Stimulated activated CD8-positive, alpha-beta memory T cell treated with anti-CD3 and anti-CD28 coated beads, Interleukin-4, amount 100 ng/mL, for 48 hours (primary cell): Measurements from ENCODE around the gene ULBP1.
"Not testable (repeated sequence)": the region's sequence is repeated elsewhere in the genome, so short reads cannot be mapped to it uniquely, and the experiment has no call there.

ENCODE experiments used
- DNase-seq: peaks from one replicate; pipeline ENCODE4 v3.0.0-alpha.2; 2020

ULBP1 gene, protein sequence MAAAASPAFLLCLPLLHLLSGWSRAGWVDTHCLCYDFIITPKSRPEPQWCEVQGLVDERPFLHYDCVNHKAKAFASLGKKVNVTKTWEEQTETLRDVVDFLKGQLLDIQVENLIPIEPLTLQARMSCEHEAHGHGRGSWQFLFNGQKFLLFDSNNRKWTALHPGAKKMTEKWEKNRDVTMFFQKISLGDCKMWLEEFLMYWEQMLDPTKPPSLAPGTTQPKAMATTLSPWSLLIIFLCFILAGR

DNA sequence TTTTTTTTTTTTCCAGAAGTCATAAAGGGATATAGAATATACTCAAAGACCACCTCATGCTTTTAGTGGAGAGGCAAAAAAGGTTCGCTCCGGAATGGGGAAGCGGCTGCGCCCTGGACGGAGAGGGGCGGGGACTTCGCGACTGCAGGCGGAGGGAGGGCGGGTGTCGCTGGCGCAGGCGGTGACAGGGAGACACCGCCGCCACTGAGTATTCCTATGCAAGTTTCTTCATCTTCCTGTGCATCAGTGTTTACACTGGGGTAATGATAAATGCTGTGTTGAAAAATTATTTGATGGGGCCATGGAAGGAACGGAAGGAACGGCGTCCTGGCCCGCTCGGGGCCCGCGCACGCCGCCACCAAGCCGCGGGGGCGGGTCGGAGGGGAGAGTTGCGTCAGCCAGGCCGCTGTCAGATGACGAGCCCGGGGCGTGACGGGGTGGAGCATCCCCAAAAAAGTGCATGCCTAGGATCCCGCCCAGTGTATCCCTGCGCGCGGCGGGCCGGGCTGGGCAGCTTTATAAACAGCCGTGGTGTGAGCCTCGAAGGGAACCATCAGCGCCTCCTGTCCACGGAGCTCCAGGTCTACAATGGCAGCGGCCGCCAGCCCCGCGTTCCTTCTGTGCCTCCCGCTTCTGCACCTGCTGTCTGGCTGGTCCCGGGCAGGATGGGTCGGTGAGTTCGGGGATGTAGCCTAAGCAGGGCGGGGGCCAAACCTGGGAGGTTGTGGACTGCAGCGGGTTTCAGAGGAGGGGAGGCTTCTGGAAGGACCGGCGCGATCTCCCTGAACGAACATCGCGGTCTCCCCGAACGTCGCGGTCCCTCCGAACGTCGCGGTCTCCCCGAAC is at the start of gene ULBP1:
Gene ULBP1 (plus strand): TSS at position 482 of the 846 bp plus-strand sequence. CDS start 107 bp downstream, at position 589.
- DNase-seq = peak; percentile 91

DNA sequence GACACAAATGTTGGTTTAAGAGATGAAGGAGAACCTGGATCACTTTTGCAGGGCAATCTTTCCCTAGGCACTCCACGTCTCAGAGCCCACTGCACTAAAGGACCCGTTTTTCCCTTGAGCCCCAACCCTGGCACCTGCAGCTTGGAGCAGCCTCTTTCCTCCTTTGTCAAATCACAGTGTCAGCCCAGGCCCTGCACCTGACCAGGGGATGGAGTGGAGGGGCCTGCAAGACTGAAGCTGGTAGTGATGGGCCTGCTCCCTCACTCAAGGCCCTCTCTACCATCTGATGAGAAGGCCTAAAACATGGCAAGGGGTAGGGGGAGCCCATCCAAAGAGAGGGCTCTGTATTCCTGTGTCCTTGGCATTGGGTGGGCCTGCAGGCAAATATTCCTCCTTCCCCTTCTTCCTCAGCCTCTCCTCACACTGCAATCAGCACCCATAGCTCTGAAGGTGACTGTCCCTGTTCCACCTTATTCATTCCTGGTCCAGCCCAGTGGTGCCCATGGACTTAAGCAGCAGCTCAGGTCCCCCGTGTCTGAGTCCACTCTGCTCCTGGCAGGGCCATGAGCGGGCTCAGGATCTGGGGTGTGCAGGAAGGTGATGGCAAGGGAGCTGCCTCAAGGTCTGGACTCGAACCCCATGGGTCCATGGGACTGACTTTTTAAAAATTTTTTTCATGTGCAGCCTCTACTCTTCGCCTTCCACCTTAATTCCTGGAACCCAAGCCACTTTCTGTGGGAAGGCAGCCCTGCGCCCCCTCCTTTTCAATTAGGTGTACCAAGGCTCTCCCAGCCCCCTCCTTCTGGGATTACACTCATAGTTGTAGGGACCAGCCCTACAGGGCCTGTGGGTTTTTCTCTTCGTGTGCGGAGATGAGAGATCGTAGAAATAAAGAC is 47.5 kb upstream of the ULBP1 start:
- DNase-seq = peak; percentile 15

DNA sequence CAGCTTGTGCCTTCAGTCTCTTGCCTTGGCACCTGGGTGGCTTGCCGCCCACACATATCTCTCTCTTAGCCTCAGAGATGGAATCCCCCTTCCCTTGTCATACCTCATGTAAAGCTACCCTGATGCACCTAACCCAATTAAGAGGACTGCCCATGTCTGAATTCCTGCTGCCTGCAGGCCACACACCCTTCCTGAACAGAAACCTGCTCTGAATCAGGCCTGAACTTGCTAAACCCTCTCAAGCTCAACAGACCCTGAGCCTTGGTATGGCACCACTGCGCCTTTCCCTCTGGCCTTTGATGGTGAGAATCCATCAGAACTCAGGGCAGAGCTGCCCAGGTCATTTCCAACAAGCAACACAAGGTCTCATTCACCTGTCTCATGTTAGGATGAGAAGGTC is 46.1 kb upstream of the ULBP1 start:
- DNase-seq = peak; percentile 11

DNA sequence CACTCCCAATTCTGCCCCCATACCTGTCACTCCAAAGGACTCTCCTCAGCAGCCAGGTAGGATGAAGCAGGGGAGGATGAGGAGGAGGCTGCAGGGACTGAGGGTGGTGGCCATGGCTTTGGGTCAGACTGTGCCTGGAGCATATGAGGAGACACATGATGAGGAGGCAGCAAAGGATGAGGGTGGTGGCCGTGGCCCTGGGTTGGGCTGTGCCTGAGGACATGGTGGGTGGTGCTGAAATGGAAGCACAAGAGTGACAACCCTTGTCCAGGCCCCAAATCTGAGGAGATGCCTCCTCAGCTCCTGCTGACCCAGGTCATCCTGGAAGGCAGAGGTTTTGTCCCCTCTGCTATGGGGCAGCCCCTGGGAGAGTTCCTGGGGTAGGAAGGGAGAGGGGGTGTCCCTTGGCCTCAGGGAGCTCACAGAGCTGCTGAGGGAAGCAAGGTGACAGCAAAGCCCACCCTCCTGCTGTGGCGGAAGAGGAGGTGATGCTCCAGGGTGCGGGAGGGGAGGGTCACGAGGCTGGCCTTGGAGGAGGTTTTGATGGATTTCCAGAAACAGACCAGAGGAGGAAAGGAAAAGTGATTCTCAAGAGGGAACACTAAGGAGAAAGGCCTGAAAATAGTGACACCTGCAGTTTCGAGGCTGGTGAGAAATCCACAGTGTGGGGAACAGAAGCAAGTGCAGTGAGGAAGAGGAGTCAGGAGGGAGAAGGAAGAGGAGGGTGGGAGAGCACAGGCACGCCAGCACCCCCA is 45.4 kb upstream of the ULBP1 start:
- peak; percentile 7 for DNase-seq

DNA sequence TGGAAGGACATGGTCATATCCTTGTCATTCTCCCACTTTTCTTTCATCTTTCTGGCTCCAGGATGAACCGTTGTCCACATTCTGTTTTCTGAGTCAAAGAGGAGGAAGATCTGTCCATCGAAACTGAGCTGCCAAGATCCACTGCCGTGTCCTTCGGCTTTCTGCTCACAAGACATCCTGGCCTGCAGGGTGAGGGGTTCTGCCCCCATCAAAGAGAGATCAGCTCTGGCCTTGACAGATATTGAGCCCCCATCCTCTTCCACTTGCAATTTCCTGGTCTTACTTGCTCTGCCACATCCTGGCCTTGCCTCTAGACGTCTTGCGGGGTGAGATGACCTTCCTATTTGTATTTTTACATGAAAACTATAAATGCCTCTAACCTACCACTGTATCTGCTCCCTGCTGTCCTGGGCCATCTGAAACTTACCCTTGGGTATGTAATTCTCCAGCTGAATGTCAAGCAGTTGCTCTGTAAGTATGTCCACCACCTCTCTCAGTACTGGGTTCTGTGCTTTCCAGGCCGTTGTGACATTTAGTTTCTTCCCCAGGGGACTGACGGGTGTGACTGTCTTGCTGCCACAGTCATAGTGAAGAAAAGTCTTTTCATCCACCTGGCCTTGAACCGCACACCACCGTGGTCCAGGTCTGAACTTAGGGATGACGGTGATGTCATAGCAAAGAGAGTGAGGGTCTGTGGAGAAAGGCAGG is 44.5 kb upstream of the ULBP1 start:
- DNase-seq = peak; percentile 6

DNA sequence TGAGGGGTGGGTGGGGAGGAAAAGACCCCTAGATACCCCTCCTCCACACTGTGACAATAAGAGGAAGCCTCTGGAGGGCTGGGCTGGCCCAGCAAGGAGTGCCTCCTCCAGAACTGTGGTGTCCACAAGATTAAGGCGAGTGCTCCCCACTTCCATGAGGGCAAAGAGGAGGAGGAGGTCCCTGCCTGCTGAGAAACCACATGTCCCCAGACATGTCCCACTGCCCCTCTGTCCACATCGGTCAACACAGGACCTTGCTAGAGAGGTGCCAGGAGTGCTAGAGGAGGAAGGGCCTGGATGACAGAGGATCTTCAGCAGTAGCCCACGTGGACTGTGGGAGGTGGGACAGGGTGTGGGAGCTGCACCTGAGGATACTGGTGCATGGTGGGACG is 43.9 kb upstream of the ULBP1 start:
- DNase-seq = no peak

DNA sequence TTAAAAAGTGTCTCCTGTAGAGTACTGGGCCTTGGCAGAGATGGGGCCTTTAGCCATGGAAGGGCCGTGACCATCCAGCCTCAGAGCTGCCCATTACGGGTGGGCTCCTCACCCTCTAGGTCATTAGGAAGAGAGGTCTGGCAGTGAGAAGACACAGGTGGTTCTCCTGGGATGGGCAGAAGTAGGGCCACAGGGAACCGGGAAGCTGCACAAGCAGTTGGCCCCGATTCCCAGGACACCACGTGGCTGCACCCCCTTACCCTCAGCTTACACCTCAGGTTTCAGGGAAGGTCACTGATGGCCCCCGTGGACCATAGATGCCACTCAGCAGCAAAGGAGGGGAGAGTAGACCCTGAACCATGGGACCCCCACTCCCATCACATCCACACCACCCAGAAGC is 42.4 kb upstream of the ULBP1 start:
- DNase-seq = no peak

DNA sequence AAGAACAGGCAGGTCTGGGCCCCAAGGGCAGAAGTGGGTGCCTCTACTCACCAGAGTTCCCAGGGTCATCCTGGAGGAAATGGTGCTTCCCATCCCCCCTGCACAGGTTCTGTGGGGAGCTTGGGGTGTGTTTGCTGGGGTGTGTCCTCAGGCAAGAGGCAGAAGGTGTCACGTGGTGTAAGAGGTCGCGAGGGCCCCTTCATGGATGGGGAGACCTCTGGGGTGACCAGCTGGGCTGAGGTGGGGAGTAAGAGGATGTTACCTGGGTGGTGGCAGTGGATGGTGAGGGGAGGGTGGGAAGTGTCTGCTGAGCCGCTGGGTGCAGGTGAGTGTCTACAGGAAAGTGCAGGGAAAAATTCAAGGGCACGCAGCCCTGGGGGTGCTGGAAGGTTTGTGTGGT is 41.7 kb upstream of the ULBP1 start:
- DNase-seq = not testable (repeated sequence)

DNA sequence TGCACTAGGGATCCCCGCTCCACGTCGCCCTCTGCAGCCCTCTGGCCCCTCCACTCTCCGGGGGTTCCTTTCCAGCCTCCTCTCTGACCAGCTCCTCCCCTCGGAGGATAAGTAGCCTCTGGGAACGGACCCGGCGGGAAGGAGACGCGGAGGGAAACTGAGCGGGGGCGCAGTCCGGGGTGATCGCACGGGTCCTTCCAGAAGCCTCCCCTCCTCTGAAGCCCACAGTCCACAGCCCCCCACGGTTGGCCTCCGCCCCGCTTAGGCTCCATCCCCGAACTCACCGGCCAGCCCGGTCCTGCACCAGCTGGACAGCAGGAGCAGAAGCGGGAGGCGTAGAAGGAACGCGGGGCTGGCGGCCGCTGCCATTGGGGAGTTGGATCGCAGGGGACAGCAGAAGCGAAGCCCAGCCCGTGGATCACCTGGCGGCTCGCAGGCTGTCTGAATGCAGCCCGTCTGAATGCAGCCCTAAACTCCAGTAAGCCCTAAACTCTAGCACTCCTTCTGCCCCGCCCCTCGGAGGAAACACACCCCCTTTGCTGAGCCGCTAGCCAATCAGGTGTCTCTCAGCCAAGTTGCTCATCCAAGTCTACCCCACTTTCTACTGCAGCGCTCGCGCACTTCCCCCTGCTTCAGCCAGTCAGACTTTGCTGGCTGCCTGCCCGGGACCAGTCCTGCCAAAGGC is 41.0 kb upstream of the ULBP1 start, which contains the start of gene RAET1G:
Gene RAET1G (minus strand): TSS at position 480 of the 685 bp plus-strand sequence. CDS start 111 bp downstream, at position 369.
- DNase-seq = peak; percentile 85

DNA sequence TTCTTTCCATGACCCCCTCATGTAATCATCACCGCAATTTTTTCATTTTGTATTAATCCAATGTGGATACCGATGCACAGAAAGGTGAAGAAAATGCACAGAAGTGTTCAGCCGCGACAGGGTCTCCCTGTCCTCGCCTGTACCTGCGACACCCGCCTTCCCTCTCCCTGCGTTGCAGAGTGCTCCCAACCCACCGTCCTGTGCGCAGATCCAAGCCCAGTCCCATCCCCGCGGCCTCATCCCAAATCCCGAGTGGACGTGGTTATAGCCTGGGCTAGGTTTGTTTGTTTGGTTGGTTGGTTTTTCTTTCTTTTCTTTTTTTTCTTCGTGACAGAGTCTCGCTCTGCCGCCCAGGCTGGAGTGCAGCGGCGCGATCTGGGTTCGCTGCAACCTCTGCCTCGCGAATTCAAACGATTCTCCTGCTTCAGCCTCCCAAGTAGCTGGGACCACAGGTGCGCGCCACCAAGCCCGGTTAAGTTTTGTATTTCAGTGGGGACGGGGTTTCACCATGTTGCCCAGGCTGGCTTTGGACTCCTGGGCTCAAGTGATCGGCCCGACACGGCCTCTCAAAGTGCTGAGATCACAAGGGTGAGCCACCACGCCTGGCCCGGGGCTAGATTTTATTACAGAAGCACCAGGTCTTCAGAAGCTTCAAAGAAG is 40.3 kb upstream of the ULBP1 start:
- DNase-seq = peak; percentile 22

DNA sequence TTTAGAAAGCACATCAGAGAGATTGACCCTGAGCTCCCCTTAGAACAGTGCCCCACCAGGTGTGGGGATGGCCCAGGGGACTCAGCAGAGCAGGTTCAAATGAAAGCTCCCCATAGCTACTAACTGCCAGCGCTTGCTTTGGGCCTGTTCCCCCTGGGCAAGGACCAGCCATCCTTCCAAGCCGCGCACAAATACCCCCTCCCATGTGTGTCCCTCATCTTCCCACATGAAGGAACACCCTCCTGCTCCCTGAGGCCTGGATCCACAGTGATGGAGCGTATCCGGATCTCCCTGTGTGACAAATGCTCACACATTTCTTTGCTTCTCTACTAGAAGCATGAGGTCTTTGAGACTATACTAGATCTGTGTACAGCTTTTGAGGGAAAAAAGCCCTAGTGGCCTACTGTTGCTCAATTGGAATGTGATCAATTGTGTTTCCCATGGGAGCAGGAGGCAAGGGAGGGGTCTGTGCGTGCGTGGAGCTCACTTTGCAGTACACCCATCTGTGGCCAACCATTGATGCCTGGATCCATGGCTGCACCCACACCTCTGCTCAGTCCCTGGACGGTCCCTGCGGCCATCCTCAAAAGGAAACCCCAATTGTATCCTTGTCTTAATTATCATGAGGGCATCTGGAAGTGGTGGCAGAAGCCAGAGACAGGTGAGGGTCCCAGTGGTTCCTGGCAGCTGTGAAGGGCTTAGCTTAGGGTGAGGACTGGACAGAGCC is 39.4 kb upstream of the ULBP1 start:
- DNase-seq = peak; percentile 22

DNA sequence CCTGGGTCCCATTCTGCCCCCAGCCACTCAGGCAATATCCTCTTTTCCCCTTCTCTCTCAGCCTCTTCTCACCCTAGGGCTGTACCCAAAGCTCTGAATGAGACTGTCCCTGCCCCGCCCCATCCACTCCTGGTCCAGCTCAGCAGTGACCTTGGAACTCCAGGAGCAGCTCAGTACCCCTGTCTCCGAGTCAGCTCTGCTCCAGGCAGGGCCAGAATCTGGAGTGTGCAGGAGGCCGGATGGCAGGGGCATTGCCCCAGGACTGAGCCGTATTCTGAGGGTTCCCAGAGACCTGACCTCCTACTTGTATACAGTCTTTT is 38.9 kb upstream of the ULBP1 start:
- no peak for DNase-seq

DNA sequence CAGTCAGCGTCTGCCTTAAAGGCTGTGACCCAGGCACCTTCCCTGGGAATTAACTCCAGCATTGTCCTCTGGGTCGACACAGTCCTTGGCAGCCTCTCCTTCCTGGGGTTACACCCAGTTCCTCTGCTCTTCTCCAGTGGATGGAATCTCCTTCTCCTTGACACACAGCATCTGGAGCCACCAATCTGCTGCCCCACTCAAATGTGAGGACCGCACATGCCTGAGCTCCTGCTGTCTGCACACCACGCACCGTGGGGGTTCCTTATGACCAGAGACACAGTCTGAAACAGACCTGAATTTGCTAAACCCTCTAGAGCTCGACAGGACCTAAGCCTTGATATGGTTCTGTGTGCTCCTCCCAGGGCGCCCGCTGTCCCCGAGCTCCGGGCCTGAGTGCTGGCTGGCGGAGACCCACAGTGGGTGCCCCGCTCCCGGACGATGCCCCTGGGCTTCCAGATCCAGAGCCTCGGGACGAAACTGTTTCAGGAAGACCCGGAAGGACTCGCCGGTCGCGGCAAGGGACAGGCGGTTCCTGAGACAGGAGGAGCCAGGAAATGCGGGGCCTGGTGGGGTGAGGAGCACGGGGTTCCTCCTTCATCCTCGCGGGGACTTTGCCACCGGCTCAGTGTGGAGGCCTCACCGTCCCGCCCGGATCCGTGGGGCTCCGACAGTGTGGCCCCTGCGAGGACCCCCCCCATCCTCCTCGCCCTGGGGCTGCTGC is 38.3 kb upstream of the ULBP1 start:
- no peak for DNase-seq

DNA sequence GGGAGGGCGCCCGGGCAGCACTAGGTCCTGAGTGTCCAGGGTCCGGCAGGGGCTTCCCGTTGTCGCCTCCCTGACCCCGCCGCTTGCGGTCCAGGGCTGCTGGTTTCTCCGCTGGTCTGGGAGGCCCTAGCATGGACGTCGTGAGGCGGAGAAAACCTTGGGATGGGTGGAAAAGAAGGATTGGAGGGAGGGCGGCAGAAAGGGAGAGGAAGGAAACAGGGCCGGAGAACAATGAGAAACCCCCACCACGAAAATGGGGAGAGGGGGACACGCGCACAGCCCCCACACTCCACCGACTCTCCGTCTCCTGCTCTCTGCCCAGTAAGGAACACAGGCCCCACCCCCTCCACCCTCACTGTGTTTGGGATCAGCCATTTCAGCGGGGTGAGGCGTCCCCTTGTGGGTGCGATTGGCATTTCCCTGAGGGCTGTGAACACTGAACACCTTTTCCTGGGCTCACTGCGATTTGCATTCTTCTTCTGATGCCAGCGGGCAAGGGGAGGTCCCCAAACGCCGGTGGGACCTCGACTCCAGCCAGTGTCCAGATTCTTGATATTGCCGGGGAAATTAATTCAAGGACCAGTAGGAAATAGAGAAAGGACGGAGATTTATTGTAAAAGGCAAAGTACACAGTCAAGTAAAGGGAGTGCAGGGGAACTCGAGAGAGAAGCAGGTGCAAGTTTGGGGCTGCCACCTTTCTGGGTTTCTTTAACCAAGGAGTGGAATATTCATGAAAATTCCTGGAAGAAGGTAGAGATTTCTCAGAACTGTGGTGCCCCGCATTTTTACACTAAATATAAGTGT is 37.6 kb upstream of the ULBP1 start:
- DNase-seq = peak; percentile 91

DNA sequence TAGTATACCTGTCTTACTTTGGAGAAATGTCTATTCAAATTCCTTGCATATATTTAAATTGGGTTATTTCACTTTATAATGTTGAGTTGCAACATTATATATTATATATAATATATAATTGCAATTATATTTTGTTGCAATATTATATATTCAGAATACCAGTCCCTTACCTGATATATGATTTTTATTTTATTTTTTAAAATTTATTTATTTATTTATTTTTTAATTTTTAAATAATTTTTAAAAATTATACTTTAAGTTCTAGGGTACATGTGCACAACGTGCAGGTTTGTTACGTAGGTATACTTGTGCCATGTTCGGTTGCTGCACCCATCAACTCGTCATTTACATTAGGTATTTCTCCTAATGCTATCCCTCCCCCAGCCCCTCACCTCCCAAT is 36.7 kb upstream of the ULBP1 start:
- not testable (repeated sequence) for DNase-seq

DNA sequence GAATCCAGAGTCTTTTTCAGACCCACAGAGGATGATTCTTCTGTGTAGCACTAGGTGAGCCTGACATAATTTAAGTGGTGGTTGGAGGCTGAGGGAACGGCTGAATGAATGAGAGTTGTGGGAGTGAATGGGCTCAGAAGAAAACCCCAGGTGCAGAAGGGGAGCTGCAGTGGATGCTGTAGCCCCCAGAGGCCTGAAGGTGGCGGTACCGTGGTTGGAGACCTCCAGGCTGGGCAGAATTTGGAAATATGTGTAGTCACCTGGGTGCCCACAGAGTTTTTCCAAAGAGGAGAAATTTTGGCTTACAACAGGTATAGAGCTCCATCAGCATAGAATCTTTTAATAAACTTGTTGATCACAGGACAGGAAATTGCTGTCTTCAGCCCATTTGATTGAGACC is 34.3 kb upstream of the ULBP1 start:
- no peak for DNase-seq

DNA sequence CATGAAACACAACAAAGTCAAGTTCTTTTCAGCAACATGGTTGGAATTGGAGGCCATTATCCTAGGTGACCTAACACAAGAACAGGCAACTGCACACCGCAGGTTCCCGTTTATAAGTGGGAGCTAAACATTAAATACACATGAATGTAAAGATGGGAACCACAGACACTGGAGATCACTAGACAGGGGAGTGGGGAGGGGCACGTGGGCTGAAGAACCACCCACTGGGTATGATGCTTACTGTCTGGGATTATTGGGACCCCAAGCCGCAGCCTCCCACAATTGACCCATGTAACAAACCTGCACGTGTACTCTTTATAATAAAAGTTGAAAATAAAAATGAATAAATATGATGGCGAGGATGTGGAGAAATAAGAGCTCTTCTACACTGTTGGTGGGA is 32.2 kb upstream of the ULBP1 start:
- no peak for DNase-seq

DNA sequence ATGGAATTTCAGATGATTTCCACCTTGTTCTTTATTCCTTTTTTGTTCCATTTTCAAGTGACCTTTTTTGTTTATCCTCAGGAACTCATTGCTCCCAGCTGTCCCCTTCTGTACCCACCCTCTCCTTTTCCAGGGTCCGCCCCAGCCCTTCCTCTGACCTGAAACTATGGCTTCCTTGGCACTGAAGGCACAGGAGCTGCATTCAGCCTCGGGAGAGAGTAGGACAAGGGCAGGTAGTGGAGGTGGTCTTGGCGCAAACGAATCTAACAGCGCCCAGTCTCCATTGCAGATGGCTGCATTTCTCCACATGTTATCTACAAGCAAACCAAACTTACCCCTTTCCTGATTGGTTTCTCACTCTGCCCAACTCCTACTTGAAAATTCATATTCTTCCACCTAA is 30.7 kb upstream of the ULBP1 start:
- no peak for DNase-seq
